ENCODE results near the gene POMGNT1. TPM values are rescaled to one million over a fixed set of nuclear protein-coding genes. Genes with fewer than 3 reads are reported as not detected.

POMGNT1 gene
- total RNA-seq, 2 experiments from 2014 or later: 27.4 to 28.5 TPM

DNA sequence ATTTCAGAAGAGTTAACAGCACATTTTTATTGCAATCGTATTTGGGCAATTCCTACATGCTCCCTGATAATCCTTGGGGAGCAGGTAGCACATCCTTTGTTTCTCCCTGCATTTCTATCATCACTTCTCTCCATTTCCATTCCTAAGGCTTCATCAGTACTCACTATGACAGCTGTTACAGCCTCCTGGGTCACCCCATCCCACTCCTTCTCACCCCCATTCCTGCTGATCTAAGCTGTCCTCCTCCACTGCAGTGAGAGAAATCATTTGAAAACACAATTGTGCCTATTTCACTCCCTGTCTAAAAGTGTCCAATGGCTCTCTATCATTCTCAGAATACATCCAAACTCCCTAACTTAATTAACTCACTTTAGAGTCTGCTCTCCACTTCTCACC is 40.3 kb downstream of the POMGNT1 start:
- Mint-ChIP-seq H3K27ac (no peak overlapping the region), H3K4me3 (no peak overlapping the region), H3K36me3 (ENCODE audit: low read depth) (no peaks in the 10 kb centered on the region), H3K9me3 (no peaks in the 10 kb centered on the region), H3K27me3 (peaks cover 8% of the 10 kb centered on the region), H3K4me1 (no peaks in the 10 kb centered on the region)
- ChIA-PET CTCF (interaction anchor here (1.8 kb wide), 1 partner anchor 9 kb away, joined by 4 read pairs; no protein-coding TSS in a partner anchor), POLR2A (no interaction called here)
- DNase-seq: no peak

- no peaks in the 10 kb centered on the region for H3K36me3 Mint-ChIP-seq (ENCODE audit: low read depth)
- no peak overlapping the region for H3K27ac Mint-ChIP-seq
- no peaks in the 10 kb centered on the region for H3K9me3 Mint-ChIP-seq
- H3K27me3 Mint-ChIP-seq: no peaks in the 10 kb centered on the region
- no peak overlapping the region for H3K4me3 Mint-ChIP-seq
- H3K4me1 Mint-ChIP-seq: no peaks in the 10 kb centered on the region
- ChIA-PET POLR2A (no interaction called here), CTCF (no interaction called here)
- no peak for DNase-seq
Measured at GRCh38 chr1:46153732-46154131, 44.5 kb downstream of the POMGNT1 start.

DNA sequence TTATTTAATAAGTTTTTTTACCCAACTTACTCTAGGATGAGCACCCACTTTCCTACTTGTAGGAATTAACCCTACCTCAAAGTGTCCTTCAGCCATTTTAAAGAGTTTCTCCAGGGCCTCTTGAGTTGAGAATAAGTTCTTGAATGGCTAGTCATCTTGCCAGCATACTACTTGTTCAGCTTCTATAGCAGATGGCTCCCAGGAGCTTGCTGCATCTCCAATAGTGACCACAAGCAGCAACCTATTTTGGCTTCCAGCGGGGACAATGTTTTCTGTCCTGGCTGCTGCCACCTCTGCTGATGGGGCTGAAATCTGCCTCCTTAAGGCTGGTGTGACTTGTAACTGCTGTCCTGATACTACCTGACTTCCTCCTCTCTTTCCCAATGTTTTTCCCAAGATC is 45.0 kb downstream of the POMGNT1 start:
- Mint-ChIP-seq H3K27ac (no peak overlapping the region), H3K27me3 (no peaks in the 10 kb centered on the region)

GRCh38 chr1:46152016-46152415 is 46.2 kb downstream of the POMGNT1 start:
- Mint-ChIP-seq H3K27me3 (no peaks in the 10 kb centered on the region), H3K27ac (no peak overlapping the region), H3K4me3 (no peak overlapping the region), H3K4me1 (no peaks in the 10 kb centered on the region), H3K9me3 (no peaks in the 10 kb centered on the region), H3K36me3 (ENCODE audit: low read depth) (no peaks in the 10 kb centered on the region)
- no peak for DNase-seq
- POLR2A ChIA-PET: no interaction called here
- CTCF ChIA-PET: no interaction called here

More for the DNA sequence above, 45.0 kb downstream of the POMGNT1 start:
- ChIA-PET CTCF (no interaction called here), POLR2A (no interaction called here)
- Mint-ChIP-seq H3K4me3 (no peak overlapping the region), H3K9me3 (no peaks in the 10 kb centered on the region), H3K36me3 (ENCODE audit: low read depth) (no peaks in the 10 kb centered on the region), H3K4me1 (no peaks in the 10 kb centered on the region)
- DNase-seq: no peak

- H3K4me3 Mint-ChIP-seq: no peak overlapping the region
- POLR2A ChIA-PET: no interaction called here
- no peaks in the 10 kb centered on the region for H3K4me1 Mint-ChIP-seq
- CTCF ChIA-PET: no interaction called here
- no peaks in the 10 kb centered on the region for H3K9me3 Mint-ChIP-seq
- no peaks in the 10 kb centered on the region for H3K36me3 Mint-ChIP-seq (ENCODE audit: low read depth)
- H3K27ac Mint-ChIP-seq: no peak overlapping the region
- DNase-seq: no peak
- peaks cover 3% of the 10 kb centered on the region for H3K27me3 Mint-ChIP-seq
Measured at GRCh38 chr1:46150085-46150484, 48.1 kb downstream of the POMGNT1 start.

DNA sequence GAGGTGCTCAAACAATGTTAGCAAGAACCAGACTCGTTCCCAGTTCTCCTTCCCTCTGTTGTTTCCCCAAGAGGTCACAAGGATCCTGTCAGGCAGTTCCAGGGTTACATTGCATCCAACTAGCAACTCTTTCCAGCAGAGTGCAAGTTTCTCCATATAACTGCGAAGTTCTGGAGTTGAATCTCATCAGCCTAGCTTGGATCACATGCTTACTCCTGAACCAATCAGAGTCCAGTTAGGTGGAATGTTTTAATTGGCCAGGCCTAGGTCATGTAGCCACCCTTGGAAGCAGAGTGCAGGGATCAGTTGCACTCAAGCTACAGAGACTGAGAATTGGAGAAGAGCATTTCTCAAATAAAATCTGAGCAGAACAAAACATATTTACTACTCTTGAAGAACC is 49.9 kb downstream of the POMGNT1 start:
- ChIA-PET POLR2A (no interaction called here), CTCF (no interaction called here)
- Mint-ChIP-seq H3K27me3 (peaks cover 3% of the 10 kb centered on the region), H3K4me3 (no peak overlapping the region), H3K27ac (no peak overlapping the region), H3K4me1 (no peaks in the 10 kb centered on the region), H3K9me3 (no peaks in the 10 kb centered on the region), H3K36me3 (ENCODE audit: low read depth) (no peaks in the 10 kb centered on the region)
- DNase-seq: no peak

Other genes with a start within 250 kb of the POMGNT1 start
- gene PIK3R3, start 65.8 kb downstream of the POMGNT1 start, total RNA-seq: 1 to 10 TPM; 5.0 to 5.2 TPM
- not detected for gene TSPAN1, start 23.3 kb downstream of the POMGNT1 start, total RNA-seq
- gene P3R3URF, start 21.9 kb downstream of the POMGNT1 start, total RNA-seq: not detected
- under 1 TPM; 0.15 to 0.20 TPM for gene LURAP1, start 4.9 kb upstream of the POMGNT1 start, total RNA-seq
- gene RAD54L, start 49.3 kb upstream of the POMGNT1 start, total RNA-seq: 10 to 100 TPM; 43.9 to 44.0 TPM
- gene LRRC41, start 105.2 kb upstream of the POMGNT1 start, total RNA-seq: 10 to 100 TPM; 40.3 to 41.7 TPM
- 100 to 1,000 TPM; 266 to 274 TPM for gene UQCRH, start 105.3 kb upstream of the POMGNT1 start, total RNA-seq
- gene NSUN4, start 142.4 kb upstream of the POMGNT1 start, total RNA-seq: 10 to 100 TPM; 21.0 to 21.4 TPM
- gene FAAH, start 195.9 kb upstream of the POMGNT1 start, total RNA-seq: 1 to 10 TPM; 4.0 to 4.3 TPM

Measured in activated CD4-positive, alpha-beta memory T cell treated with anti-CD3 and anti-CD28 coated beads, Interleukin-2, amount 10 ng/mL, durations not matched to agents 7 days and 5 days (primary cell).